ENCODE measurements around the gene TPCN1. TPM values are rescaled to one million over a fixed set of nuclear protein-coding genes. Genes with fewer than 3 reads are reported as not detected.
A peak's percentile ranks its signal among the peaks of the same experiment; 100 is the strongest.

The TPCN1 gene
- total RNA-seq, 1 donor from 2014 or later = 27.9 TPM

DNA sequence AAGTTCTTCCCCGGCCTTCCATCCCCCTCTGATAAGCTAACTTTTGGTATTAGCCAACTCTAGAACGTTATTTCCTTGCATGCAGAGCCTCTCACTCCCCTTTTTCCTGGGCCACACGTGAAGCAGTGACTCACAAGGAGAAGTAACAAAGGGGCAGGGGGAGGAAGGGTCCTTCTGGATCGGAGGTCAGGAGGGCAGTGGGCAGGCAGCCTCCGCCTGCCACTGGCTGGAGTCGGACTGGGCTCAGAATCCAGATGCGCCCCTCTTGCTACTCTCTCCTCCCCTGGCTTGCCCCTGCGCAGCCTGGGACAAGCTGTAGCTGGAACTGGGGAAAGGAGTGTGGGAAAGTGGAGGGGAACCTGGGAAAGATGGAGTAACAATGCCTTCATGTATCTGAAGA, 55.0 kb downstream of the TPCN1 start:
- Mint-ChIP-seq H3K9me3 (ENCODE audit: unreplicated experiment) (no peaks in the 10 kb centered on the region), H3K27ac (ENCODE audit: unreplicated experiment) (peak overlapping the region; percentile 15), H3K27me3 (ENCODE audit: low read depth, unreplicated experiment) (no peaks in the 10 kb centered on the region), H3K4me3 (ENCODE audit: unreplicated experiment) (no peak overlapping the region), H3K4me1 (ENCODE audit: low read depth, unreplicated experiment) (peaks cover 23% of the 10 kb centered on the region), H3K36me3 (ENCODE audit: low read depth, unreplicated experiment) (peaks cover 28% of the 10 kb centered on the region)
- H3K9me3 ChIP-seq (ENCODE audit: insufficient read depth, low read depth, low read length) = no peaks in the 10 kb centered on the region
- FAIRE-seq (no peak), DNase-seq (ENCODE audit: low read depth) (no peak)
- no peaks in the 10 kb centered on the region for H4K20me1 ChIP-seq (ENCODE audit: insufficient read depth, low read length)
- H3K9ac ChIP-seq (ENCODE audit: low read length) = no peak overlapping the region
- no peak overlapping the region for H2AFZ ChIP-seq (ENCODE audit: low read depth, low read length)
- H3K36me3 ChIP-seq (ENCODE audit: insufficient read depth, low read length) = no peaks in the 10 kb centered on the region
- no peaks in the 10 kb centered on the region for H3K27me3 ChIP-seq (ENCODE audit: insufficient read depth, low read length)
- H3K4me2 ChIP-seq (ENCODE audit: low read length) = no peak overlapping the region
- peaks cover 15% of the 10 kb centered on the region for H3K4me1 ChIP-seq (ENCODE audit: insufficient read depth, low read length)
- TF ChIP-seq, protein P1, sequence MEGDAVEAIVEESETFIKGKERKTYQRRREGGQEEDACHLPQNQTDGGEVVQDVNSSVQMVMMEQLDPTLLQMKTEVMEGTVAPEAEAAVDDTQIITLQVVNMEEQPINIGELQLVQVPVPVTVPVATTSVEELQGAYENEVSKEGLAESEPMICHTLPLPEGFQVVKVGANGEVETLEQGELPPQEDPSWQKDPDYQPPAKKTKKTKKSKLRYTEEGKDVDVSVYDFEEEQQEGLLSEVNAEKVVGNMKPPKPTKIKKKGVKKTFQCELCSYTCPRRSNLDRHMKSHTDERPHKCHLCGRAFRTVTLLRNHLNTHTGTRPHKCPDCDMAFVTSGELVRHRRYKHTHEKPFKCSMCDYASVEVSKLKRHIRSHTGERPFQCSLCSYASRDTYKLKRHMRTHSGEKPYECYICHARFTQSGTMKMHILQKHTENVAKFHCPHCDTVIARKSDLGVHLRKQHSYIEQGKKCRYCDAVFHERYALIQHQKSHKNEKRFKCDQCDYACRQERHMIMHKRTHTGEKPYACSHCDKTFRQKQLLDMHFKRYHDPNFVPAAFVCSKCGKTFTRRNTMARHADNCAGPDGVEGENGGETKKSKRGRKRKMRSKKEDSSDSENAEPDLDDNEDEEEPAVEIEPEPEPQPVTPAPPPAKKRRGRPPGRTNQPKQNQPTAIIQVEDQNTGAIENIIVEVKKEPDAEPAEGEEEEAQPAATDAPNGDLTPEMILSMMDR (IDR thresholded peaks at IDR 0.05; ENCODE audit: insufficient read depth, low read depth, low read length) = no peak
- TF ChIP-seq EZH2 (IDR thresholded peaks at IDR 0.05; ENCODE audit: insufficient read depth, low read length) = no peak
- H3K4me3 ChIP-seq (ENCODE audit: insufficient read depth, low read depth, low read length) = no peak overlapping the region
- no peak overlapping the region for H3K27ac ChIP-seq (ENCODE audit: low read depth, low read length)
- H3K79me2 ChIP-seq (ENCODE audit: insufficient read depth, low read length) = no peaks in the 10 kb centered on the region

DNA sequence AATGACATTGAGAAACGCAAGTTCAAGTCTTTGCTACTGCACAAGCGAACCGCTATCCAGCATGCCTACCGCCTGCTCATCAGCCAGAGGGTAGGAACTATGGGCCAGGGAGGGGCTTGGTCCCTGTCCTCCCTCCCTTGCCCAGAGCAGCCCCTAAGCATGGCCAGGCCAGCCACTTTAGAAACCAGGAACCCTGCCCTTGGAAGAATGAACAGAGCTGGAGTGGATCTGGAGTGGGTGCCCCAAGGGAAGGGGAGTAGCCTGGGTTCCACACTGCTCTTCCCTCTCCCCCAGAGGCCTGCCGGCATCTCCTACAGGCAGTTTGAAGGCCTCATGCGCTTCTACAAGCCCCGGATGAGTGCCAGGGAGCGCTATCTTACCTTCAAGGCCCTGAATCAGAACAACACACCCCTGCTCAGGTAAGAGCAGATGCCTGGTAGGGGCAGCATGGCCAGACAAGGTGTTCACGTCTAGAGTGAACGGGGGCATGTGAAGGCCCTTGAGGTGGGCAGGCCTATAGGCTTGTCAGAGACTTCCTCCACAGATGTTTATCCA, 55.8 kb downstream of the TPCN1 start:
- TF ChIP-seq EZH2 (IDR thresholded peaks at IDR 0.05; ENCODE audit: insufficient read depth, low read length) = no peak
- TF ChIP-seq, protein P1 (IDR thresholded peaks at IDR 0.05; ENCODE audit: insufficient read depth, low read depth, low read length) = no peak
- H3K9ac ChIP-seq (ENCODE audit: low read length) = no peak overlapping the region
- H3K27ac ChIP-seq (ENCODE audit: low read depth, low read length) = no peak overlapping the region
- FAIRE-seq = no peak
- Mint-ChIP-seq H3K27me3 (ENCODE audit: low read depth, unreplicated experiment) (no peaks in the 10 kb centered on the region), H3K9me3 (ENCODE audit: unreplicated experiment) (no peaks in the 10 kb centered on the region), H3K4me3 (ENCODE audit: unreplicated experiment) (no peak overlapping the region), H3K27ac (ENCODE audit: unreplicated experiment) (no peak overlapping the region), H3K4me1 (ENCODE audit: low read depth, unreplicated experiment) (peaks cover 15% of the 10 kb centered on the region), H3K36me3 (ENCODE audit: low read depth, unreplicated experiment) (peaks cover 28% of the 10 kb centered on the region)
- H3K9me3 ChIP-seq (ENCODE audit: insufficient read depth, low read depth, low read length) = no peaks in the 10 kb centered on the region
- H3K4me3 ChIP-seq (ENCODE audit: insufficient read depth, low read depth, low read length) = no peak overlapping the region
- DNase-seq (ENCODE audit: low read depth) = no peak
- H3K4me1 ChIP-seq (ENCODE audit: insufficient read depth, low read length) = peaks cover 8% of the 10 kb centered on the region
- no peak overlapping the region for H2AFZ ChIP-seq (ENCODE audit: low read depth, low read length)
- no peaks in the 10 kb centered on the region for H3K79me2 ChIP-seq (ENCODE audit: insufficient read depth, low read length)
- no peaks in the 10 kb centered on the region for H3K36me3 ChIP-seq (ENCODE audit: insufficient read depth, low read length)
- no peaks in the 10 kb centered on the region for H4K20me1 ChIP-seq (ENCODE audit: insufficient read depth, low read length)
- no peaks in the 10 kb centered on the region for H3K27me3 ChIP-seq (ENCODE audit: insufficient read depth, low read length)
- no peak overlapping the region for H3K4me2 ChIP-seq (ENCODE audit: low read length)

DNA sequence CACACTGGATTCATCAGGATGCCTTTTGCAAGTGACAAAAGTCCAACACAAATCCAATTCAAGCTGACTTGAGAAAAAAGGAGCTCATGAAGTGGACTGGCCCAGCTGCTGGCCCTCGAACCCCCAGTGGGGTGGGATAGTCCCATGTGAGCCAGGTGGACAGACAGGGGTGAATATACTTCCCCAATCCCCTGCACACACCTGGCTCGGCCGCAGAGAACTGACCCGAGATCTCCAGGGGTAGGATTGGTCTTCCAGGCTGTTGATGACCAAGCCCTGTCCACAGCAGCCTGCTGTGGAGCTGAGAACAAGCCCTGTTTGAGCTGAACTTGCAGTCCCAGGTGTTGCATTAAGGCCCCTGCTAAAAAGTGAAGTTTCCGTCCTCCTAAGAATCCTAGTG, 56.2 kb downstream of the TPCN1 start:
- peaks cover 11% of the 10 kb centered on the region for H3K4me1 Mint-ChIP-seq (ENCODE audit: low read depth, unreplicated experiment)
- FAIRE-seq (no peak), DNase-seq (ENCODE audit: low read depth) (no peak)
- Histone ChIP-seq H3K27me3 (ENCODE audit: insufficient read depth, low read length) (no peaks in the 10 kb centered on the region), H3K79me2 (ENCODE audit: insufficient read depth, low read length) (no peaks in the 10 kb centered on the region), H3K9ac (ENCODE audit: low read length) (no peak overlapping the region), H4K20me1 (ENCODE audit: insufficient read depth, low read length) (no peaks in the 10 kb centered on the region), H3K4me3 (ENCODE audit: insufficient read depth, low read depth, low read length) (no peak overlapping the region), H3K4me1 (ENCODE audit: insufficient read depth, low read length) (peaks cover 3% of the 10 kb centered on the region), H2AFZ (ENCODE audit: low read depth, low read length) (no peak overlapping the region), H3K27ac (ENCODE audit: low read depth, low read length) (no peak overlapping the region), H3K9me3 (ENCODE audit: insufficient read depth, low read depth, low read length) (no peaks in the 10 kb centered on the region), H3K4me2 (ENCODE audit: low read length) (no peak overlapping the region), H3K36me3 (ENCODE audit: insufficient read depth, low read length) (no peaks in the 10 kb centered on the region)
- TF ChIP-seq, protein P1 (IDR thresholded peaks at IDR 0.05; ENCODE audit: insufficient read depth, low read depth, low read length) = no peak
- TF ChIP-seq EZH2 (IDR thresholded peaks at IDR 0.05; ENCODE audit: insufficient read depth, low read length) = no peak
- H3K27me3 Mint-ChIP-seq (ENCODE audit: low read depth, unreplicated experiment) = no peaks in the 10 kb centered on the region
- no peak overlapping the region for H3K27ac Mint-ChIP-seq (ENCODE audit: unreplicated experiment)
- H3K9me3 Mint-ChIP-seq (ENCODE audit: unreplicated experiment) = no peaks in the 10 kb centered on the region
- H3K4me3 Mint-ChIP-seq (ENCODE audit: unreplicated experiment) = no peak overlapping the region
- peaks cover 28% of the 10 kb centered on the region for H3K36me3 Mint-ChIP-seq (ENCODE audit: low read depth, unreplicated experiment)
